ENCODE data around the gene PLEKHH3. TPM values are rescaled to one million over a fixed set of nuclear protein-coding genes. Genes with fewer than 3 reads are reported as not detected.
"Not testable (repeated sequence)": the region's sequence is repeated elsewhere in the genome, so short reads cannot be mapped to it uniquely, and the experiment has no call there.

Gene PLEKHH3
- total RNA-seq, 6 experiments from 2014 or later: 8.1 to 23.7 (median 11.2) TPM

- ATAC-seq (peak in 1 of 4 donors; percentile 57), DNase-seq (no peak)
- peaks cover 0 to under 1% (median 0%) of the 10 kb centered on the region in 4 donors for H3K4me1 ChIP-seq
- WGBS (ENCODE audit: insufficient coverage, low coverage, low lambda C conversion rate, missing lambda C conversion rate): 89% methylated on average over 7 of the region's 7 CpGs
- H3K9me3 ChIP-seq: no peaks in the 10 kb centered on the region
- no peak overlapping the region for H3K27ac ChIP-seq
- H3K27me3 ChIP-seq: no peaks in the 10 kb centered on the region
- intact Hi-C loops (cut with DNase I): no loop called here
- H3K4me3 ChIP-seq: no peak overlapping the region
- no peaks in the 10 kb centered on the region for H3K36me3 ChIP-seq
- TF ChIP-seq, protein P1, sequence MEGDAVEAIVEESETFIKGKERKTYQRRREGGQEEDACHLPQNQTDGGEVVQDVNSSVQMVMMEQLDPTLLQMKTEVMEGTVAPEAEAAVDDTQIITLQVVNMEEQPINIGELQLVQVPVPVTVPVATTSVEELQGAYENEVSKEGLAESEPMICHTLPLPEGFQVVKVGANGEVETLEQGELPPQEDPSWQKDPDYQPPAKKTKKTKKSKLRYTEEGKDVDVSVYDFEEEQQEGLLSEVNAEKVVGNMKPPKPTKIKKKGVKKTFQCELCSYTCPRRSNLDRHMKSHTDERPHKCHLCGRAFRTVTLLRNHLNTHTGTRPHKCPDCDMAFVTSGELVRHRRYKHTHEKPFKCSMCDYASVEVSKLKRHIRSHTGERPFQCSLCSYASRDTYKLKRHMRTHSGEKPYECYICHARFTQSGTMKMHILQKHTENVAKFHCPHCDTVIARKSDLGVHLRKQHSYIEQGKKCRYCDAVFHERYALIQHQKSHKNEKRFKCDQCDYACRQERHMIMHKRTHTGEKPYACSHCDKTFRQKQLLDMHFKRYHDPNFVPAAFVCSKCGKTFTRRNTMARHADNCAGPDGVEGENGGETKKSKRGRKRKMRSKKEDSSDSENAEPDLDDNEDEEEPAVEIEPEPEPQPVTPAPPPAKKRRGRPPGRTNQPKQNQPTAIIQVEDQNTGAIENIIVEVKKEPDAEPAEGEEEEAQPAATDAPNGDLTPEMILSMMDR (IDR thresholded peaks at IDR 0.05): no peak
- TF ChIP-seq POLR2A (IDR thresholded peaks at IDR 0.05): no peak
These were observed 52.8 kb downstream of the PLEKHH3 start for GRCh38 chr17:42623732-42624596.

GRCh38 chr17:42623271-42623670, 53.5 kb downstream of the PLEKHH3 start:
- TF ChIP-seq, protein P1 (IDR thresholded peaks at IDR 0.05): no peak
- no peak for TF ChIP-seq POLR2A (IDR thresholded peaks at IDR 0.05)
- WGBS (ENCODE audit: insufficient coverage, low coverage, low lambda C conversion rate, missing lambda C conversion rate): 94% methylated on average over 2 of the region's 2 CpGs
- ATAC-seq: no peak

DNA sequence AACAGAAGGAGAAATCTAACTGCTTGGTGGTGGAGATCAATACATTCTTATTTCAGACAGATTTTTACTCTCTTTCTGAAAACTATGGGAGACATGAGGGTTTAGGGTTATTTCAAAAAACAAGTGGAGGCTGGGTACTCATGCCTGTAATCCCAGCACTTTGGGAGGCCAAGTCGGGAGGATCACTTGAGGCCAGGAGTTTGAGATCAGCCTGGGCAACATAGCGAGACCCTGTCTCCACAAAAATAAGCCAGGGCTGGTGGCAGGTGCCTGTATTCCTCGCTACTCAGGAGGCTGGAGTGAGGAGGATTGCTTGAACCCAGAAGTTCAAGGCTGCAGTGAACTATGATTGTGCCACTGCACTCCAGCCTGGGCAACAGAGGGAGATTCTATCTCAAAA, 54.8 kb downstream of the PLEKHH3 start:
- not testable (repeated sequence) for H3K4me1 ChIP-seq
- 80% methylated on average over 3 of the region's 3 CpGs for WGBS (ENCODE audit: insufficient coverage, low coverage, low lambda C conversion rate, missing lambda C conversion rate)

More at GRCh38 chr17:42623271-42623670, 53.5 kb downstream of the PLEKHH3 start:
- no peaks in the 10 kb centered on the region for H3K9me3 ChIP-seq
- peaks cover 0 to 8% (median 0%) of the 10 kb centered on the region in 4 donors for H3K4me1 ChIP-seq
- no peaks in the 10 kb centered on the region for H3K27me3 ChIP-seq
- no peaks in the 10 kb centered on the region for H3K36me3 ChIP-seq
- H3K4me3 ChIP-seq: no peak overlapping the region
- no peak for DNase-seq
- no peak overlapping the region for H3K27ac ChIP-seq
- intact Hi-C loops (cut with DNase I): no loop called here

DNA sequence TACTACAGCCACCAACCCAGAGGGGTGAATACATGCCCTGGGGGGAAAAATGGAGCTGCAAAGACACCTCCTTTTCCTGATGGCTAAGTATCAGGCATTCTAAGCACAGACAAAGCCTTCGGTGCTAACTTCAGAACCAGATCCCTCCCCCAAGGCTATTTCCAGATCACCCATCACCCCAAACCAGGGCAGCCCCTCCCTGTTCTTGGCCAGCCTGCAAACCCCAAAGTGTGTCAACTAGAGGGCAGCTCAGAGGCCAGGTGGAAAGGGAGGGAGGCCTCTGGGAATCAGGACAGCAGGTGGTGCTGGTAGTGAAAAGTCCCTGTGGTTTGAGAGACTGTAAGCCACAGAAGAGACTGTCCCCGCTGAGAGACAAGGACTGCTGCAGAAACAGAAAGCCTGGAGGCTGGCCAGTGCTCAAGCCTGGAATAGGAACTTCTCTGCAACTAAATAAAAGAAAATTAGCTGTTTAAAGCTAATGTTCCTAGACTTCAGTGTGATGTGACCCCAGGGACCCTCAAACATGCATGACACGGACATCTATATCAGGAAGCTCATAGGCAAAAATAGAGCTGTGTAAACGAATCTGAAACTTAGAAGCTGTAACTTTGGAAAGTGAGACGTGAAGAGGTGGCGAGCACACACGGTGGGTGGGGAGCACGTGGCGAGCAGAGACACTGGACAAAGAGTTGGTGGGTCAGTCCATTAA, 58.2 kb downstream of the PLEKHH3 start:
- WGBS (ENCODE audit: insufficient coverage, low coverage, low lambda C conversion rate, missing lambda C conversion rate): 22% methylated on average over 9 of the region's 9 CpGs
- peak; percentile 51 to 78 (median 61) for DNase-seq
- H3K27ac ChIP-seq: no peak overlapping the region

More for the DNA sequence above, 54.8 kb downstream of the PLEKHH3 start:
- ATAC-seq; H3K9me3 ChIP-seq; H3K4me3 ChIP-seq; DNase-seq; intact Hi-C loops (cut with DNase I); H3K27me3 ChIP-seq; H3K36me3 ChIP-seq; H3K27ac ChIP-seq: not testable (repeated sequence)

More for the DNA sequence above, 58.2 kb downstream of the PLEKHH3 start:
- H3K27me3 ChIP-seq: no peaks in the 10 kb centered on the region
- intact Hi-C loops (cut with DNase I): loop anchor here (10.0 kb wide), 1 partner anchor 66 kb away; the partner anchor contains the start of genes CCR10 (in 2 of the 2) and CNTNAP1 (in 2 of the 2)
- H3K4me1 ChIP-seq: peaks cover 0 to 9% (median 0%) of the 10 kb centered on the region in 4 donors
- H3K36me3 ChIP-seq: peaks cover 0 to 14% (median 7%) of the 10 kb centered on the region in 4 donors
- H3K9me3 ChIP-seq: no peaks in the 10 kb centered on the region
- peak; percentile 92 to 97 (median 97) for ATAC-seq
- TF ChIP-seq POLR2A (IDR thresholded peaks at IDR 0.05): no peak
- TF ChIP-seq, protein P1 (IDR thresholded peaks at IDR 0.05): peak; percentile 42 to 56 (median 50)
- H3K4me3 ChIP-seq: no peak overlapping the region

Measured in right lobe of liver (tissue), 6 donors.